Measurements from ENCODE around the gene ZGPAT. TPM values are rescaled to one million over a fixed set of nuclear protein-coding genes. Genes with fewer than 3 reads are reported as not detected.
A peak's percentile ranks its signal among the peaks of the same experiment; 100 is the strongest.

ZGPAT gene
- total and polyA plus RNA-seq, 2 donors (not counting 1 experiment from before 2014, with no cell fraction given): 46.1 to 62.1 TPM

DNA sequence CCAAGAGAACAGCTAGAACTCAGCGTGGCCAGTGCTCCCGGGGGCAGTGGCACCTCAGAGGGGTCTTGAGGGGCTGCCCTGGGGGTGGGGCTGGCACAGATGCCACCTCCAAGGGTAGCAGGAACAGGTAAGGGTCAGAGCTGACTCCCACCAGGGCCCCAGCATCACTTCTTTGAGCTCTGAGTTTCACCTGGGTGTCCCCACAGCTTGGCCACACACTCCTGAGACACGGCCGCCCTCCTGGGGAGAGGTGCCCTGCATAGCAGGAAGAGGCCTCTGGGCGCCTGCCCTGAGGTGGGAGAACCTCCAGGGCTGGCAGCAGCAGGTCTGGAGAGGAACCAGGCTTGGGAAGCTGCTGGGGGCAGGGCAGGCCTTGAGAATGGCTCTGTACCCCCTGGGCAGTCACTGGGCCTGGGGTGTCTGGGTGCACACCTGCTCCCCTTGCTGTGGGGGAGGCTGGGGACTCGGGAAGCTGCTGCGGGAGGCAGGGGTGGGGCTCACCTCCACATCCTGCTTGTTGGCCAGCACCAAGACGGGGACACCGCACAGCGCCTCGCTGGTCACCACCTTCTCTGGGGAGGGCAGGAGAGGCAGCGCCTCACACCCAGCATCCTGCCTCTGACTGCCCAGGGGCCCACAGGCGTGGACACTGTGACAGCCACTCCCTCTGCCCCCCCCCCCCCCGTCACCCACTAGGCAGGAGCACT, 6.4 kb upstream of the ZGPAT start:
- no peak overlapping the region for H2AFZ ChIP-seq (ENCODE audit: insufficient read depth, low read depth, low read length, poor library complexity, severe bottlenecking)
- no peak overlapping the region for H3K4me2 ChIP-seq (replicated peaks; ENCODE audit: low read depth, low read length, poor library complexity, severe bottlenecking)
- H3K4me1 Mint-ChIP-seq: peaks cover 13% of the 10 kb centered on the region
- H3K27me3 ChIP-seq (replicated peaks in 1 of 4; ENCODE audit: control extremely low read depth in 1 of 4, control insufficient read depth in 3 of 4, insufficient read depth in 4 of 4, low read length in 3 of 4): peaks cover 0 to 3% (median 0%) of the 10 kb centered on the region in 4 experiments
- peaks cover 0 to 26% of the 10 kb centered on the region in 2 experiments for H3K36me3 ChIP-seq (replicated peaks in 1 of 2; ENCODE audit: control extremely low read depth in 1 of 2, control insufficient read depth in 1 of 2, extremely low read depth in 1 of 2, insufficient read depth in 2 of 2, low read length in 1 of 2)
- H3K4me1 ChIP-seq (ENCODE audit: control insufficient read depth in 2 of 2, insufficient read depth in 2 of 2, low read length in 2 of 2): peaks cover 17 to 18% of the 10 kb centered on the region in 2 donors
- 90% methylated on average over 13 of the region's 14 CpGs for WGBS (ENCODE audit: insufficient coverage)
- no peak overlapping the region for H3K27ac Mint-ChIP-seq
- ATAC-seq (ENCODE audit: low read depth) (no peak), DNase-seq (peak; percentile 12)
- ChIA-PET POLR2A (no interaction called here), CTCF (no interaction called here)
- intact Hi-C loops (cut with micrococcal nuclease): no loop called here
- H3K4me3 ChIP-seq (ENCODE audit: control extremely low read depth in 1 of 5, extremely low read depth in 1 of 5, insufficient read depth in 1 of 5, low read depth in 2 of 5, low read length in 4 of 5): no peak overlapping the region
- no peaks in the 10 kb centered on the region for H3K9me3 ChIP-seq (ENCODE audit: control extremely low read depth in 1 of 3, control insufficient read depth in 2 of 3, insufficient read depth in 1 of 3, low read length in 2 of 3)
- TF ChIP-seq, protein P1, sequence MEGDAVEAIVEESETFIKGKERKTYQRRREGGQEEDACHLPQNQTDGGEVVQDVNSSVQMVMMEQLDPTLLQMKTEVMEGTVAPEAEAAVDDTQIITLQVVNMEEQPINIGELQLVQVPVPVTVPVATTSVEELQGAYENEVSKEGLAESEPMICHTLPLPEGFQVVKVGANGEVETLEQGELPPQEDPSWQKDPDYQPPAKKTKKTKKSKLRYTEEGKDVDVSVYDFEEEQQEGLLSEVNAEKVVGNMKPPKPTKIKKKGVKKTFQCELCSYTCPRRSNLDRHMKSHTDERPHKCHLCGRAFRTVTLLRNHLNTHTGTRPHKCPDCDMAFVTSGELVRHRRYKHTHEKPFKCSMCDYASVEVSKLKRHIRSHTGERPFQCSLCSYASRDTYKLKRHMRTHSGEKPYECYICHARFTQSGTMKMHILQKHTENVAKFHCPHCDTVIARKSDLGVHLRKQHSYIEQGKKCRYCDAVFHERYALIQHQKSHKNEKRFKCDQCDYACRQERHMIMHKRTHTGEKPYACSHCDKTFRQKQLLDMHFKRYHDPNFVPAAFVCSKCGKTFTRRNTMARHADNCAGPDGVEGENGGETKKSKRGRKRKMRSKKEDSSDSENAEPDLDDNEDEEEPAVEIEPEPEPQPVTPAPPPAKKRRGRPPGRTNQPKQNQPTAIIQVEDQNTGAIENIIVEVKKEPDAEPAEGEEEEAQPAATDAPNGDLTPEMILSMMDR (IDR thresholded peaks at IDR 0.05): no peak
- TF ChIP-seq EZH2 (IDR thresholded peaks at IDR 0.05; ENCODE audit: borderline replicate concordance, insufficient read depth, low read depth, low read length, poor library complexity, severe bottlenecking): no peak
- no peak overlapping the region for H3K4me3 Mint-ChIP-seq
- H4K20me1 ChIP-seq (ENCODE audit: control insufficient read depth, insufficient read depth, low read length, poor library complexity, severe bottlenecking): peaks cover 99% of the 10 kb centered on the region
- peaks cover 91% of the 10 kb centered on the region for H3K79me2 ChIP-seq (ENCODE audit: control insufficient read depth, insufficient read depth, low read length)
- no peaks in the 10 kb centered on the region for H3K9me3 Mint-ChIP-seq (ENCODE audit: insufficient read depth)
- H3K27me3 Mint-ChIP-seq: no peaks in the 10 kb centered on the region
- H3K27ac ChIP-seq (ENCODE audit: low read length in 2 of 2): no peak overlapping the region
- no peak overlapping the region for H3K9ac ChIP-seq (ENCODE audit: low read length)

DNA sequence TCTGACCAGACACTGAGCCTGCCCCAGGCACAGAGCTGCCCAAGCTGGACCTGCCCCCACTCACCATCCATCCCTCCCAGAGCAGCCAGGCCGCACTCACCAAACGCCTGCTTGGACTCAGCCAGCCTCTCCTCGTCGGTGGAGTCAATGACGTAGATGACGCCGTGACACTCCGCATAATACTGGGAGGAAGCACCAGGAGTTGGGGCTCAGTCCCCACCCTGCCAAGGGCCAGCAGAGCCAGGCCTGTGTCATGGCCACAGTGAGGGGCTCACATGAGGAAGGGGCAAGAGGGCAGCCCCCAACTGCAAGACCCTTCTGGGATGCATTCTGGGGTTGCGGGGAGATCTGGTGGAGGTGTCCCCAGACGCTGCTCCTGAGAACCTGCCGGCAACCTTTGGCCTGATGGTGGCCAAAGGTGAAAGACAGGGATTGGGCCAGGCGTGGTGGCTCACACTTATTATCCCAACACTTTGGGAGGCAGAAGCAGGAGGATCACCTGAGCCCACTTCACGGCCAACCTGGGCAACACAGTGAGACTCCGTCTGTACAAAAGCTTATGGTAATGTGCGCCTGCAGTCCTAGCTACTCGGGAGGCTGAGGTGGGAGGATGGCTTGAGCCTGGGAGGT, 5.7 kb upstream of the ZGPAT start:
- ChIA-PET POLR2A (interaction anchor here (1.0 kb wide), 1 partner anchor 39 kb away, joined by 3 read pairs; no protein-coding TSS in a partner anchor), CTCF (interaction anchor here (0.6 kb wide), 1 partner anchor 322 kb away, joined by 3 read pairs; no protein-coding TSS in a partner anchor)
- no peak overlapping the region for H3K9ac ChIP-seq (ENCODE audit: low read length)

More for the DNA sequence above, 5.7 kb upstream of the ZGPAT start:
- H3K4me1 ChIP-seq (ENCODE audit: control insufficient read depth in 2 of 2, insufficient read depth in 2 of 2, low read length in 2 of 2): peaks cover 17 to 18% of the 10 kb centered on the region in 2 donors
- Mint-ChIP-seq H3K4me3 (no peak overlapping the region), H3K27ac (no peak overlapping the region), H3K27me3 (no peaks in the 10 kb centered on the region), H3K9me3 (ENCODE audit: insufficient read depth) (no peaks in the 10 kb centered on the region), H3K4me1 (peaks cover 14% of the 10 kb centered on the region)
- peaks cover 97% of the 10 kb centered on the region for H3K79me2 ChIP-seq (ENCODE audit: control insufficient read depth, insufficient read depth, low read length)
- ATAC-seq (ENCODE audit: low read depth) (no peak), DNase-seq (no peak)
- no peak overlapping the region for H2AFZ ChIP-seq (ENCODE audit: insufficient read depth, low read depth, low read length, poor library complexity, severe bottlenecking)
- intact Hi-C loops (cut with micrococcal nuclease): no loop called here
- H3K36me3 ChIP-seq (replicated peaks in 1 of 2; ENCODE audit: control extremely low read depth in 1 of 2, control insufficient read depth in 1 of 2, extremely low read depth in 1 of 2, insufficient read depth in 2 of 2, low read length in 1 of 2): peaks cover 0 to 26% of the 10 kb centered on the region in 2 experiments
- no peak for TF ChIP-seq EZH2 (IDR thresholded peaks at IDR 0.05; ENCODE audit: borderline replicate concordance, insufficient read depth, low read depth, low read length, poor library complexity, severe bottlenecking)
- TF ChIP-seq, protein P1 (IDR thresholded peaks at IDR 0.05): no peak
- no peak overlapping the region for H3K27ac ChIP-seq (ENCODE audit: low read length in 2 of 2)
- H4K20me1 ChIP-seq (ENCODE audit: control insufficient read depth, insufficient read depth, low read length, poor library complexity, severe bottlenecking): peaks cover 99% of the 10 kb centered on the region
- no peak overlapping the region for H3K4me2 ChIP-seq (replicated peaks; ENCODE audit: low read depth, low read length, poor library complexity, severe bottlenecking)
- WGBS (ENCODE audit: insufficient coverage): 95% methylated on average over 16 of the region's 16 CpGs
- H3K9me3 ChIP-seq (ENCODE audit: control extremely low read depth in 1 of 3, control insufficient read depth in 2 of 3, insufficient read depth in 1 of 3, low read length in 2 of 3): no peaks in the 10 kb centered on the region
- no peaks in the 10 kb centered on the region for H3K27me3 ChIP-seq (replicated peaks in 1 of 4; ENCODE audit: control extremely low read depth in 1 of 4, control insufficient read depth in 3 of 4, insufficient read depth in 4 of 4, low read length in 3 of 4)
- no peak overlapping the region for H3K4me3 ChIP-seq (ENCODE audit: control extremely low read depth in 1 of 5, extremely low read depth in 1 of 5, insufficient read depth in 1 of 5, low read depth in 2 of 5, low read length in 4 of 5)
